ENCODE results near the gene FTCD.

Gene FTCD

GRCh38 chr21:46124083-46124925 lies 31.1 kb downstream of the FTCD start:
- TF ChIP-seq CTCF (IDR thresholded peaks at IDR 0.05; ENCODE audit: low read depth, low read length): no peak
- H3K4me3 ChIP-seq (ENCODE audit: low read depth, low read length): no peak overlapping the region

- no peak overlapping the region for H3K4me3 ChIP-seq (ENCODE audit: low read depth, low read length)
- TF ChIP-seq CTCF (IDR thresholded peaks at IDR 0.05; ENCODE audit: low read depth, low read length): no peak
Measured at GRCh38 chr21:46122758-46123683, 32.4 kb downstream of the FTCD start.

DNA sequence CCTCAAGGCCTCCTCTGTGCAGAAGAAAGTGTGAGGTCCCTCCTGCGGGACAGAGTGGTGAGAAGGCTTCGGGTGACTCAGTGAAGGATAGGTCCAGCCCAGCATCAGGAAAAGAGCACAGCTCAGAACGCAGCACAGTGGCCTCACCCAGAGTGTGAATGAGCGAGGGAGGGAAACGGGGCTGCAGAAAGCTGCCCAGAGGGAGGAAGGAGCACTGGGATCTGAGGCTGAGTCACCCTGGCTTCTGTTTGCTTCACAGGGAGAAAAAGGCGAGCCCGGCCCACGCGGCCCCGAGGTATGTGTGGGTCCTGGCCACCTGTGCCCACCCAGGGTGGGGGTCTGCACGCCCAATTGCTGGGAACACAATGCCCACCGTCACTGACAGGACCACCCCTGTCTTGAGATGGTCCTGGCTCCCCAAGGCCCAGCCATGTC lies 33.1 kb downstream of the FTCD start:
- TF ChIP-seq CTCF (IDR thresholded peaks at IDR 0.05; ENCODE audit: low read depth, low read length): no peak
- H3K4me3 ChIP-seq (ENCODE audit: low read depth, low read length): no peak overlapping the region

GRCh38 chr21:46121286-46122221 lies 33.8 kb downstream of the FTCD start:
- TF ChIP-seq CTCF (IDR thresholded peaks at IDR 0.05; ENCODE audit: low read depth, low read length): no peak
- H3K4me3 ChIP-seq (ENCODE audit: low read depth, low read length): no peak overlapping the region

- no peak overlapping the region for H3K4me3 ChIP-seq (ENCODE audit: low read depth, low read length)
- TF ChIP-seq CTCF (IDR thresholded peaks at IDR 0.05; ENCODE audit: low read depth, low read length): no peak
Measured at GRCh38 chr21:46120301-46121285, 34.8 kb downstream of the FTCD start.

All from WI38 (cell line).